COLO829 (cell line): Measurements from ENCODE around the gene PRR18.
"Not testable (repeated sequence)": the region's sequence is repeated elsewhere in the genome, so short reads cannot be mapped to it uniquely, and the experiment has no call there.

ENCODE experiments used
- DNase-seq: peaks from one replicate; pipeline ENCODE4 v3.0.0; 2012; ENCODE audit warnings: low spot score

Gene PRR18, protein sequence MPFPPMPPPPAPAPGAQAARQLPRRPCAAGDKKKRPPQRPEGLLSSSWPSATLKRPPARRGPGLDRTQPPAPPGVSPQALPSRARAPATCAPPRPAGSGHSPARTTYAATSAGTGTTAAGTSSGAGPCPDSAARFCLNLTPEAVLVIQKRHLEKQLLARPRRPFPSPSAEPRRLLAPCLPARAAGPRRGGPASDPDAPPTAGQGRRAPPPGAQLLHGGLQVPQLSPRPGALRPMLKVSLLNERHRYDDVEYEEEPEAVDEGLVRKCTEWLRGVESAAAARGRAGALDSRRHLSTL

DNA sequence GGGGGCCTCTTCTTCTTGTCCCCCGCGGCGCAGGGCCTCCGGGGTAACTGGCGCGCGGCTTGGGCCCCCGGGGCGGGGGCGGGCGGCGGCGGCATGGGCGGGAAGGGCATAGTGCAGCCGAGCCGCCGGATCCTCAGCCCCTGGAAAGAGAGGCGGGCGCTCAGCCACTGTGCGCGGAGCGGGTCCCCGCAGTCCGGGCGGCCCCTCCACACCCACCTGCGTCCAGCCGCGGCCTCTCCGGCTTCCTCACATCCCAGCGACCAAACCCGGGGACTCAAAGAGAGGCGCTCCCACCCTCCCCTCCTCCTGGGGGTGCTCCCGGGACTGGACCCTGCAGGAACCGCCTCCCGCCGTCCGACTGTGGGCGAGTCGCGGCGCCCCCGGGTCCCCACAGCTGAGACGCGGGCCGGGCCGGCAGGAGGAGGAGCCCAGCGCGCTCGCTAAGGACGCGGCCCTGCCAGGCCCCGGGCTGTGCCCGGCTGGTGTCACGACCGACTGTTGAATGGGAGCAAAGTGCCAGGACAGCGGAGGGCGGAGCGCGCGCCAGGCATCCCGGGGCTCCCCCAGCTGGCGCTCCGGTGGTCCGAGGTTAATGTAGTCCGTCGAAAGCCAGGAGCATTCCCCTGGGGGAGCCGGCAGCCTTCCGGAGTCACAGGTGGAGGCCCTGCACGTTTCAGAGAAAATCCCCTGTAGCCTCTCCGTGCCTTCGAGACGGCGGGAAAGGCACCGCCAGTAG is at the start of gene PRR18:
Gene PRR18 (minus strand): TSS at position 360 of the 736 bp plus-strand sequence. CDS start 250 bp downstream, at position 110.
- DNase-seq: no peak

DNA sequence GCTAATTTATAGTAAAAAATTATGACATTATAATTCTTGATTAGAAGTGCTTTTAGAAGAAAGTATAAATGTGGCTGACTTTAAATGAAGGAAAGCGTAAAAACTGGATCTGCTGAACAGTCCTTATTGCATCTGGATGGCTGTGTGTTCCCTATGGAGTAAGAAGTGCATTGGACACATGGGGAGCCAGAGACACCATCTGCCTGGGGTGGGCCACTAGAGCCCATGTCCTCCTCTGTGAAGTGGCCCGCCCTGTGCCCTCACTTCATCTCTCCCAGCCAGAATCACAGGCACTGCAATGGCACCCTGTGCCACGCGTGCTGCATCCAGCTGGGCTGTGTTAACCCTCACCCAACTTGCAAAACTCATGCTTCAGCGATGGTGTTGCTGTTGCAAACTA is 47.4 kb upstream of the PRR18 start:
- no peak for DNase-seq

DNA sequence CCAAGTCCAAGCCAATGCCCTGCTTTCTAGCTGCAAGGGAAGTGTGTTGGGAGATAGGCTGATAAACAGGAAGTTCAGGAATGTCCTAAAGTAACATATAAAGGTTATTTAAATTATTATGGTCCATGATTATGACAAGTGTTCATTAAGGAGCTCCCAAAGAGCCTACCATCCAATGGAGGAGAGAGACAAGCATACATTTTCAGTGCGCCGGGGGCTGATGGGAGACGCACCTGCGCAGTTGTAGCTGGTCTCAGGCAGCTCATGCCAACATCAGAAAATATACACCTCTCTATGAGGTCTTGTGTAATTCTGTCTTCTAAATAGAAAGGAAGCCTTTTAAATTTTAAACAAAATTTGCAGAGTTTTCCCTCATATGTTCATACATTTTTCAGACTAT is 46.8 kb upstream of the PRR18 start:
- DNase-seq: no peak

DNA sequence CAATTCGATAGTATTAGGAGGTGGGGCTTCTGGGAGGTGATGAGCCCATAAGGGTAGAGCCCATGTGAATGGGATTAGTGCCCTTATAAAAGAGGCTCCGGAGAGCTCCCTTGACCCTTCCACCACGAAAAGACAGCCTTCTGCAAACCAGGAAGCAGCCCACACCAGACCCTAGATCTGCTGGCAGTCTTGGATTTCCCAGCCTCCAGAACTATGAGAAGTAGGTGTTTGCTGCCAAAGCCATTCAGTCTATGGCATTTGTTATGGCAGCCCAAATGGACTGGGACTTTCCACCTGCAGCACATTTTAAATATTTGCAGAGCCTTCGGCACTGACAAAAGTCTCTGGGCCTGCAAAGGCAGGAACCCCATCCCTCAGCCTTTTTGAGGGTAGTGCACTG is 46.0 kb upstream of the PRR18 start:
- DNase-seq: no peak

DNA sequence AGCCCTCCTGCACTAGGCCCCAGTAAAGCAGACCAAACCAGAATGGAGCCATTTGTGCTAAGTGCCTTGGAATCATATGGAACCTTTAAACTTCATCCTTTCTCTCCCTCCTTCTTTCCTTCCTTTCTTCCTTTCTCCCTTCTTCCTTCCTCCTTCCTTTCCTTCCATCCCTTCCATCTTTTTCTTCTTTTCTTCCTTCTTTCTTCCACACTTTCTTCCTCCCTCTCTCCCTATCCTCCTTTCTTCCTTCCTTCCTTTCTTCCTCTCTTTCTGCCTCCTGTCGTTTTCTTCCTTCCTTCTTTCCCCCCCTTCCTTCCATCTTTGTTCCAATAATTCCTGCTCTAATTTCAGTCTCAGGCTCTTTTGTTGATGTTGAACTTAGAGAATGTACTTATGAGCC is 45.3 kb upstream of the PRR18 start:
- DNase-seq: no peak

DNA sequence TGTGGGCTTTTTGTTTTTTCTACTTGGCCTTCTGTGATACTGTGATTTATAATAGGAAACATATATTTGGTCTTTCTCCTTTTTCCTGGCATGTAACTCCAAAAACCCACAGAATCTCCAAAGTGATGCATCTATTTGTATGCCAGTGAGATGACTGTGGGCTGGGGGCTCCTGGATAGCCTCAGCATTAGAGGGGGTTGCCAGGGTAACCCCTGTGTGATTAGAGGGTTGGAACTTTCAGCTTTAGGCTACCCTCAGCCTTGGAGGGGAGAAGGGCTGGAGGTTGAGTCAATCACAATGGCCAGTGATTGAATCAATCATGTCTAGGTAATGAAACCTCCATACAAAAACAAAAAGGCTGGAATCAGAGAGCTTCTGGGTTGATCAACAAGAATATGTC is 44.7 kb upstream of the PRR18 start:
- no peak for DNase-seq

DNA sequence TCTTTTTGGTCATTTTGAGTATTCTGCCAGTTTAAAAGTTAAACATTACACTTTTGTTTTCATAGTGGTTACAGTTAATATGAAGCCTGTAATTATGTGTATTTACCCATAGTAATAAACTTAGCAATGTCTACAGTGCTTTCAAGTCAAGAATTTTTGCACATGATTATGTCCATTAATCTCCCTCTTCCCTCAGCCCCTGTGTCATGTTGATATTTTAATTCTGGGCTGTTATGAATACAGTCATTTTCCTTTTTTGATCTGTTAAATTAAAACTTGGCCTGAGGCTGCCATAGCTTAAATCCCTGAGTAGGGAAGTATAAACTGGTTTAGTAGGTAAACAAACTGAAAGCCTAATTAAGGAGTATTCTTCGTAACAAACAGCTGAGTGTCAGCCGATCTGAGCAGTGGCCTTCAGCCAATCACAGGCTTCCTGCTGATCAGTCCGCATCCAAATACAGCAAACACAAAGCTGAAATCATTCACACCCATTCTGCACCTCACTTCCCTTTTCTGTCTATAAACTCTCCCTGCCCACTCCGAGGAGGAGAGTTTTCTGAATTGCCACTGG is 43.6 kb upstream of the PRR18 start:
- peak; percentile 40 for DNase-seq

DNA sequence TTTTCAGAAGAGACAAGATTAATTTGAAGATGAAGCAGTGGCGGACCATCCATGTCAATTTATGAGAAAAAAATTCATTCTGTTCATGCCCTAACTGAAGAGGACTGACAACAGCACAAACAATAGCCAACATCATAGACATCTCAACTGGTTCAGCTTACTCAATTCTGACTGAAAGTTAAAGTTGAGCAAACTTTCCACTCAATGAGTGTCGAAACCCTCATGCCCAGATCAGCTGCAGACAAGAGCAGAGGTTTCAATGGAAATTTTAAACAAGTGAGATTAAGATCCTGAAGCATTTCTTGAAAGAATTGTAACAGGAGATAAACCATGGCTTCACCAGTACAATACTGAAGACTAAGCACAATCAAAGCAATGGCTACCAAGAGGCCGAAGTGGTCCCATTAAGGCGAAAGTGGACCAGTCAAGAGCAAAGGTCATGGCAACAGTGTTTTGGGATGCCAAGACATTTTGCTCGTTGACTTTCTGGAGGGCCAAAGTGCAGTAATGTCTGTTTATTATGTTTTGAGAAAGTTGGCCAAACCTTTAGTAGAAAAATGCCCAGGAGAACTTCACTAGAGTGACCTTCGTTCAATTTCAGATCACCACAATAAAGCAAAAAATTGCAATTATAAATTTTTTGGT is 40.2 kb upstream of the PRR18 start:
- no peak for DNase-seq

DNA sequence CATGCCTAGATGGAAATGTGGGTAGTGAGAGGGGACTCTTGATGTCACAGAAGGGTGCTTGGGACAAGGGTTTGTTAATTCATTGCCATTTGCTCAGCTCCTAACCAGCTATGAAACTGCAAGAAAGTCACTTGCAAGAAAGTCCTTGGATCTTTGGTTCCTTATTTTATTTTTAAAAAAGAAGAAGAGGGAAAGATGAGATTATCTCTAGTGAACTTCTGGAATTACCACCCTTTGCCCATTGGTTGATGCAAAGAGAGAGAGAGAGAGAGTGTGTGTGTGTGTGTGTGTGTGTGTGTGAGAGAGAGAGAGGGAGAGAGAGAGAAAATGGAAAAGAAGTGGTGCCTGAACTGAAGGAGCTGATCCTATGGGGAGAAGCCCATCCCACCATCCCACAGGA is 38.8 kb upstream of the PRR18 start:
- DNase-seq: no peak

DNA sequence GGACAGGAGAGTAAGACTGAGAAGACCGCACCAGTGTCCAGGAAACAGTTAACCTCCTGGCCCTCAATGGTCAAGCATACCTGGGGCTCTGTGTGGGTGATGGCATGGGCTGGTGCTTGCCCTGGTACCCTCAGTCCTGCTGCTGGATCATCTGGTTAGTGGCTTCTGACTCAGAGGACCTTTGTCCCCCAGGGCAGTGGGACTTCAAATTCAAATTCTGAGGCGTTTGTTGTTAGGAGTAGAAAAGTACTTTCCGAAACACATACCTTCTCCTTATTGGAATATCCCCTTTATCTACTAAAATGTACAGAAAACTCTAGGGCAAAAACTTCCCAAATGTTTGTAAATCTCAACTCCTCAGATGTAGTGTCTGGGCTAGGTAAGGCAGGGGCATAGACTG is 38.3 kb upstream of the PRR18 start:
- DNase-seq: no peak

DNA sequence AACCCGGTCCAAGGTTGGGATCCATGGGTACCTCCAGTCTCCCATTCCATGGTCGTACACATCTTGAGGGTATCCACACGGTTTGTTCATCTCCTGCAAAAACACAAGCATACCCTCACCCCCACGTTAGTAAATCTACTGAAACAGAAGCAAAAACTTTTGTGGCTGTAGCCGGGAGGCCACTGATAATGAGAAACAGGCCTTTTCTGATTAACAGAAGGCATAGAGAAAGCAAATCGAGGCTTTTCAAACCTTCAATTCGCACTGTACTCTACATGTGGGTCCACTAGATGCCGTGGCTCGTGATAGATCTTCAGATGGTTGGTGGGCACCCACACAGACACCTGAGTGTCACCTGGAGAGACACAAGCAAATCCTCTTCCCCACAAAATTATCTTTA is 37.5 kb upstream of the PRR18 start:
- DNase-seq: not testable (repeated sequence)

DNA sequence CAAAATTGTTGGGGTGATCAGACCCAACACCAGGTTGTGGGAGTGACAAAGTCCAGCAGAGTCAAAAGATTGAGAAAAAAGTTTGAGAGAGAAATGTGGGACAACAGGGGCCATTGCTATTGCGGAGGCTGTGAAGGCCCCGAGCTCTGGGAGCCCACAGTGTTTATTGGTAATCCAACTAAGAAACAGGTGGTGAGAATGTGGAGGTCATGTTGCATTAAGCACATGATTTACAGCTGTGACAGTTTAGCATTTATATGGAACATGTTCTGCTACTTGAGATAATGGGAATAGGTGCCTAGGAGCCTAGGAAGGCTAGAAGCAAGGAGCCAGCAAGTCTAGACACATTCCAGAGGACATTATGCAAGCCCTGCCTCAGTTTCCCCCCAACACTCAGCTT is 36.7 kb upstream of the PRR18 start:
- not testable (repeated sequence) for DNase-seq

DNA sequence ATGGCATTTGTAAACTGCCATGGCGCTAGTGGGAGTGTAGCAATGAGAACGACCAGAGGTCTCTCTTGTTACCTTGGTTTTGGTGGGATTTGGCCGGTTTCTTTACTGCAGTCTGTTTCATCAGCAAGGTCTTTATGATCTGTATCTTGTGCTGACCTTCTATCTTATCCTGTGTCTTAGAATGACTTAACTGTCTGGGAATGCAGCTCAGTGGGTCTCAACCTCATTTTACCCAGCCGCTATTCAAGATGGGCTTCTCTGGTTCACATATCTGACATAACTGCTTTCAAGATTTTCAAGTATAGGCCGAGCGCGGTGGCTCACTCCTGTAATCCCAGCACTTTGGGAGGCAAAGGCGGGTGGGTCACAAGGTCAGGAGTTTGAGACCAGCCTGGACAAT is 36.0 kb upstream of the PRR18 start:
- DNase-seq: no peak

DNA sequence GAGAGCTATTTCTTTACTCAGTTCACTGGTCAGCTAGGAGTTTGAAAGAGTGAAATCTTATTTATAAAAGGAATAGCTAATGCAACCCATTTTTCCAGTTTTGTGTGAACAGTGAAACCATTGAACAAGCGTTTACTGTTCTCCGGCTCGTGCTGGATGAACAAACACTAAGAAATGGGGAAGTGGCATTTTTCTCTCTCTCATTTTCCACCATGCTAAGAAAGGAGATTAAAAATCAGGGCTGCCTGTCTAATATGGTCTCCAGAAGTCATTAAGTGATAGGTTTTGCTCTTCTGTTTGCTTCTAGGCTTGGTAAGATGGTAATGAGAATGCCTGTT is 34.9 kb upstream of the PRR18 start:
- no peak for DNase-seq

DNA sequence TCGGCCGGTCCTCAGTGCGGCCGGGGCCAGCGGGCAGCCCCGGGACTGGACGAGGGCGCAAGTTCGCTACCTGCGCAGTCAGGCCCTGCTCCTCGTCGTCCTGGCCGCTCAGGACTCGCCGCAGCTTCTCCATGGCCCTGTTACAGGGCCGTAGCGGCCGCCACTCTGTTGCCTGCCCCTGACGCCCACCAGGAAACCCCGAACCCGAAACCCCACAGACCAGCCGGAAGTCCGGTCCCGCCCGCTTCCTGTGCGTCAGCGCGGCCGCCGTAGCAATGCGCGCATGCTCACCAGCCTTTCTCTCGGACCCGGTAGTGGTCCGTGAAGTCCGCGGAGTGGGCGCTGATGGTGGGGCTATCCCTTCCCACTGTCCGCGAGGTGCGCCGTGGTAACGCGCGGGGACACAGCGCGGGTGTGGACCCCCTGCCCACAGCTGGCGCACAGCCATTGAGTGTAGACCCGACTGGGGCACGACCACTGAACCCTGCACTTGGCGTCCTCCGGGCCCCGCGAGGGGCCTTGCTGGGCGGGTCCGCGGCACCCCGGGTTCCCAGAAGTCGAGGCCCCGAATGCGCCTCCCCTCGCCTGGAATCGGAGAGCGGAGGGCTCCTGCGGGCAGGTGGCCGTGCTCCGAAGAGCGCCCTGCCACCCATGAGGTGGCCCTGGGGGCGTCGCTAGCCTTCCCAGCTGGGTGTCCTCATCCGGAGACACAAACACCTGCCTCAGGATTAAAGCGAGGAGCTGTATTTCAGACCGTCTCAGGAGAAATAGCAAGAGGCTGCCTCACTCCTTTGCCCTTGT is 34.4 kb upstream of the PRR18 start, which contains the start of gene SFT2D1:
Gene SFT2D1 (minus strand): TSS at position 197 of the 801 bp plus-strand sequence. CDS start 64 bp downstream, at position 133.
- peak; percentile 73 for DNase-seq

DNA sequence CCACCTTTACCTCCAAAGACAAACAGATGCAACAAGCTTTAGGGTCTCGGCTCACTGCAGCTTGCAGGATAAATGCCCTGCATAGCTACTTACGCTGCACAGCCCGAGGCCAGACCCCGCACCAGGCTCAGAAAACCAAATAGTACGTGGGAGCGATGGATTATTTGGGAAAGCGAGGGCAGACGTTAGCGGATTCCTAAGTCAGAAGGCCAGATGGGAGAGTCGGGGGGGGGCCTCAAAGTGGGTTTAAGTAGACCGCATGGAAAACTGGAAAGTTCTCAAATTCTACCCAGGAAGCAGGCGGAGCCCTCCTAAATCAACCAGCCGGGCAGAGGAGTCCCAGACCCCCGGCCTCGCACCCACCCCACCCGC is 33.8 kb upstream of the PRR18 start:
- no peak for DNase-seq

DNA sequence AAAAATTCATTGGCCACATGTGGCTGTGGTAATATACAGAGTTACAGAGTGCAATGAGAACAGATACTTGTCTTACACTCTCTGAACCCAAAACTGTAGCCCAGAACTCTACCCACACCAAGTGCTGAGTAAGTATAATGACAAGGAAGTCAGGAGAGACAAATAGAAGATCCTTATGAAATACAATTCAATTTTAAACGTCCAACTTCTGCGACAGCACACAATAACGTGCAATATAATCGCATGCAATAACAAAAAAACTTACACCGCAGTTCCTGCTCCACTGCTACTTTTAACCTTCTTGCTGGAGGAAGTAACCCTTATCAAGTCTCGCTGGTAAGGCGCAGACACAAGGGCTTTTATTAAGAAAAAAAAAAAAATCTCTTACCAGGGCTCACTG is 33.3 kb upstream of the PRR18 start:
- DNase-seq: no peak

DNA sequence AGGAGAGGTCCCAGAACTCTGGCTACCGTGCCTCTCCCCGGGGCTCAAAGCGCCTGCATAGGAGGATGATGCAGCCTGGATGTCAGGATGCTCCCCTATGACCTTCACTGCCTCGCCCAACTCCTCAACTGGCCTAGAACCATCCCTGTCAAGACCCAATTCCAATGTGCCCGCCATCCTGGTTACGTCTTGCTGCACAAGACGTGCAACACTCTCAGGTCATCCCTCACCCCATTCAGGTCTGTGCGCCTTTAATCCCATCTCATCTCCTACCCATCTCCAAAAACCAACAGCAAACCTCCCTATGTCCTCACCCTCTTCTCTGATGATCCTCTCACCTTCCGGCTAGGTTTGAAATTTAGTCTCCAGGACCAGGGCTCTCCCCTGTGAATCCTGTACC is 30.7 kb upstream of the PRR18 start:
- no peak for DNase-seq

DNA sequence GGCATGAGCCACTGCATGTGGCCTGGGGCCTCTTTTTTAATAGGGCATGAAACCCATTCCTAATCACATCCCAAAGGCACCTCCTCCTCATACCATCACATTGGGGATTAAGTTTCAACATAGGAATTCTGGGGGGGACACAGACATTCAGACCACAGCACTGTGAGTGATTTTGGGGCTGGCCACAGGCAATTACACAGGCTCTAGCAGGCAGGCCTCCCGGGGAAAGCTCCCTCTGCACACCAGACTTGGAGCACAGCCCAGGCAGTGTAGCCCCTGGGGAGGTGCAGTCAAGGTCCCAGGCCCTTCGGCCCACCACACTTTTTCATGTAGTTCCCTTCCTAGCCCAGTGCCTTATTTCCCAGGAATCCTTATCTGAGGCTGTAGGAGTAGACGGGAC is 28.7 kb upstream of the PRR18 start:
- no peak for DNase-seq

DNA sequence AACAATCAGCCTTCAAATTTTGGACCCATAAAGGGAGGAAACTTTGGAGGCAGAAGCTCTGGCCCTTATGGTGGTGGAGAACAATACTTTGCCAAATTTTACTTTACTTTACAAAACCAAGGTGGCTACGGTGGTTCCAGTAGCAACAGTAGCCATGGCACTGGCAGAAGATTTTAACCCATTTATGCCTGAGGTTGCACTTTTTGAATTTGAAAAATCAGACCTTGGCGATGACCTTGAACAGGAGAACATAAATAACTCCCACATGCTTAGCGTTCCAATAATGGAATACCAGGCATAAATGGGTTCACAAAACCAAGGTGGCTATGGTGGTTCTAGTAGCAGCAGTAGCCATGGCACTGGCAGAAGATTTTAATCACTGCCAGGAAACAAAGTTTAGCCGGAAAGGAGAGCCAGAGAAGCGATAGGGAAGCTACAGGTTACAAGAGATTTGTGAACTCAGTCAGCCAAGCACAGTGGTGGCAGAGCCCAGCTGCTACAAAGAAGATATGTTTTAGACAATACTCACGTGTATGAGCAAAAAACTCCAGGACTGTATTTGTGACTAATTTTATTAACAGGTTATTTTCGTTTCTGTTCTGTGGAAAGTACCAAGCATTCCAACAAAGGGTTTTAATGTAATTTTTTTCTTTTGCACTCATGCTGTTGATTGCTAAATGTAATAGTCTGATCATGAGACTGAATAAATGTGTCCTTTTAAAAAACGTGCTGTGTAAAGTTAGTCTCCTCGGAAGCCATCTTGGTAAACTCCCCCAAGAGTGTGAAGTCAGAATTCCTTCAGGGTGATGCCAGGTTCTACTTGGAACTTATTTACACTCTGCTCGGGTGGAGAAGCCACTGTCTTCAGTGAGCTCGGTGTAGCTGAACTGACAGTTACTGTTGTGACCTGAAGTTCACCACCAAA is 27.4 kb upstream of the PRR18 start:
- no peak for DNase-seq

DNA sequence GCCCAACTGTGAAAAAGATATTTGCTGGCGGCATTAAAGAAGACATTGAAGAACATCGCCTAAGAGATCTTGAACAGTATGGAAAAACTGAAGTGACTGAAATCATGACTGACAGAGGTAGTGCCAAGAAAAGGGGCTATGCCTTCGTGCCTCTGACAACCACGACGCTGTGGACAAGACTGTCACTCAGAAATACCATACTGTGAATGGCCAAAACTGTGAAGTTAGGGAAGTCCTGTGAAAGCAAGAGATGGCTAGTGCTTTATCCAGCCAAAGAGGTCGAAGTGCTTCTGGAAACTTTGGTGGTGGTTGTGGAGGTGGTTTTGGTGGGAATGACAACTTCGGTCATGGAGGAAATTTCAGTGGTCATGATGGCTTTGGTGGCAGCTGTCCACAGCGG is 26.7 kb upstream of the PRR18 start:
- no peak for DNase-seq
